Hepatocyte (in vitro differentiated cells): ENCODE measurements around the gene SH2B2. TPM values are rescaled to one million over a fixed set of nuclear protein-coding genes. Genes with fewer than 3 reads are reported as not detected.

ENCODE experiments used
- DNase-seq: peaks from one replicate; pipeline ENCODE4 v3.0.0-alpha.2; 2016; ENCODE audit warnings: low spot score
- H2AFZ ChIP-seq: fragments of 200-600 bp; sonication (generic); 2 replicates; pipeline ENCODE4 v1.6.0; 2016; ENCODE audit warnings: antibody characterized with exemption, mild to moderate bottlenecking
- H3K27ac ChIP-seq: fragments of 200-600 bp; sonication (generic); 2 replicates; pipeline ENCODE4 v1.5.1; 2016; ENCODE audit warnings: mild to moderate bottlenecking
- H3K27me3 ChIP-seq: fragments of 200-600 bp; sonication (generic); 2 replicates; pipeline ENCODE4 v1.6.1; 2016
- H3K36me3 ChIP-seq: fragments of 200-600 bp; sonication (generic); replicated peaks from 2 replicates; pipeline ENCODE4 v1.5.1; 2016; ENCODE audit warnings: low read depth; ENCODE audit not compliant: insufficient read depth
- H3K4me1 ChIP-seq: fragments of 200-600 bp; sonication (generic); 2 replicates; pipeline ENCODE4 v1.5.1; 2016; ENCODE audit warnings: mild to moderate bottlenecking, moderate library complexity; ENCODE audit not compliant: insufficient read depth
- H3K4me2 ChIP-seq: fragments of 200-600 bp; sonication (generic); 2 replicates; pipeline ENCODE4 v1.6.0; 2016
- H3K4me3 ChIP-seq: fragments of 200-600 bp; sonication (generic); 2 replicates; pipeline ENCODE4 v1.5.1; 2016; ENCODE audit warnings: mild to moderate bottlenecking
- H3K79me2 ChIP-seq: fragments of 200-600 bp; sonication (generic); 2 replicates; pipeline ENCODE4 v1.6.0; 2017; ENCODE audit warnings: mild to moderate bottlenecking
- H3K9me2 ChIP-seq: fragments of 200-600 bp; sonication (generic); replicated peaks from 2 replicates; pipeline ENCODE4 v1.6.0; 2017; ENCODE audit warnings: mild to moderate bottlenecking; ENCODE audit not compliant: insufficient read depth
- H3K9me3 ChIP-seq: fragments of 200-600 bp; sonication (generic); 2 replicates; pipeline ENCODE4 v1.5.1; 2016; ENCODE audit warnings: low read depth, mild to moderate bottlenecking
- H4K20me1 ChIP-seq: fragments of 200-600 bp; sonication (generic); 2 replicates; pipeline ENCODE4 v1.6.0; 2016; ENCODE audit warnings: mild to moderate bottlenecking; ENCODE audit not compliant: insufficient read depth, poor library complexity, severe bottlenecking
- EZH2 ChIP-seq: fragments of 200-600 bp; sonication (generic); IDR thresholded peaks from 2 replicates; pipeline ENCODE4 v1.6.1; 2016; ENCODE audit warnings: antibody characterized with exemption, mild to moderate bottlenecking, borderline replicate concordance
- EZH2phosphoT487 ChIP-seq: fragments of 200-600 bp; sonication (generic); IDR thresholded peaks from one replicate; pipeline ENCODE4 v1.6.1; 2018; ENCODE audit warnings: antibody characterized with exemption, mild to moderate bottlenecking, low read depth, moderate library complexity; ENCODE audit not compliant: unreplicated experiment, severe bottlenecking
- WGBS: methylation state at CpG from one replicate; pipeline ENCODE4 v1.1.6; 2016; ENCODE audit warnings: low lambda C conversion rate; ENCODE audit errors: missing lambda C conversion rate; 5-methylcytosine and 5-hydroxymethylcytosine counted together
- polyA plus RNA-seq: library from polyadenylated mRNA; unstranded; fragments of >200 nt; fragmentation: Nextera tagmentation; extraction: Ambion mirVana; gene quantifications from 2 replicates; pipeline ENCODE4 v1.2.1, GENCODE V29; 2016
- total RNA-seq: library from RNA; depleted of rRNA; stranded (reverse); fragments of >200 nt; gene quantifications from 2 replicates; pipeline ENCODE4 v1.2.3, GENCODE V29; 2014
- TF ChIP-seq, protein P1 (sequence below): fragments of 200-600 bp; sonication (generic); IDR thresholded peaks from 2 replicates; pipeline ENCODE4 v1.5.1; 2016; ENCODE audit warnings: antibody characterized with exemption, mild to moderate bottlenecking; ENCODE audit not compliant: poor library complexity

The SH2B2 gene
- 3.2 and 3.8 TPM in 2 replicates for total RNA-seq
- 6.7 and 7.1 TPM in 2 replicates for polyA plus RNA-seq

DNA sequence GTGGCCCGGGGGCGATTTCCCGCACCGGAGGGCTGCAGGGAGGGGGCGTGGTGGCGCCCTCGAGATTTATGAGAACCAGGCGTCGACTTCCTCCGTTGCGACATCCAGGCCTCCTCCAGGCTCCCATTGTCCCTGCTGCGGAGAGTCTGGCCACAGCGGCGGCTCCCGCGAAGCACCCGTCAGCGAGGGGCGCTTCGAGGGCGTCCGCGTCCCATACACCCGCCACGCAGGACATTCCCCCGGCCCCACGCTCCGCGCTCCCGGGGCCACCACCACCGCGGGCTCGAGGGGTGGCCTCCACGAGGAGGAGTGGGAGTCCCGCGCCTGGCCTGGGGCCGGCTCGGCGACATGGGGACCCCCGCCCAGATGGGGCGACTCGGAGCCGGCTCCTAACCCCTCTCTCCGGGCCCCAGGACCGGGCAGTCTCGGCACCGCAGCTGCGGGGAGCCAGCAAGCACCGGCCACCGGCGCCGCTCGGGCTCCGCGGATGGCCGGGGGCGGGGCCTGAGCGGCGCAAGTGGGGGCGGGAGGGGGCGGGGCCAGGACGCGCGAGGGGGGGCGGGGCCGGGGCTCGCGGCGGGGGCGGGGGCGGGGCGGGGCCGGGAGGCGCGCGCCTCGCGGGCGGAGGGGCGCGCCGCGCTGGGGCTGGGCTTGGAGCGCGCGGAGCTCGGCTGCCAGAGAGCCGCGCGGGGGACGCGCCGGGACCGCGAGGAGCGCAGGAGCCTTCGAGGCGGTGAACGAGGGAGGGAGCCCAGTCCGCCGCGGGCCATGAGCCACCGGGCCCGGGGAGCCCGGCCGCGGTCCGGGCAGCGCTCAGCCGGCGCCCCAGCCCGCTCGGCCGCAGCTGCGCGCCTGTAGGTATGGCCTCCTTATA is at the start of gene SH2B2:
Gene SH2B2, plus strand, starts transcription at position 632 of the 874 bp plus-strand sequence. CDS start 13,683 bp downstream, outside the sequence.
- peak; percentile 87 for DNase-seq
- peak within 1 kb of the TSS; percentile 99 for H3K4me3 ChIP-seq
- H4K20me1 ChIP-seq = no peaks in the 10 kb centered on the region
- H2AFZ ChIP-seq = peak within 1 kb of the TSS; percentile 98
- peaks cover 7% of the 10 kb centered on the region for H3K4me1 ChIP-seq
- no peak for TF ChIP-seq EZH2phosphoT487
- TF ChIP-seq, protein P1, sequence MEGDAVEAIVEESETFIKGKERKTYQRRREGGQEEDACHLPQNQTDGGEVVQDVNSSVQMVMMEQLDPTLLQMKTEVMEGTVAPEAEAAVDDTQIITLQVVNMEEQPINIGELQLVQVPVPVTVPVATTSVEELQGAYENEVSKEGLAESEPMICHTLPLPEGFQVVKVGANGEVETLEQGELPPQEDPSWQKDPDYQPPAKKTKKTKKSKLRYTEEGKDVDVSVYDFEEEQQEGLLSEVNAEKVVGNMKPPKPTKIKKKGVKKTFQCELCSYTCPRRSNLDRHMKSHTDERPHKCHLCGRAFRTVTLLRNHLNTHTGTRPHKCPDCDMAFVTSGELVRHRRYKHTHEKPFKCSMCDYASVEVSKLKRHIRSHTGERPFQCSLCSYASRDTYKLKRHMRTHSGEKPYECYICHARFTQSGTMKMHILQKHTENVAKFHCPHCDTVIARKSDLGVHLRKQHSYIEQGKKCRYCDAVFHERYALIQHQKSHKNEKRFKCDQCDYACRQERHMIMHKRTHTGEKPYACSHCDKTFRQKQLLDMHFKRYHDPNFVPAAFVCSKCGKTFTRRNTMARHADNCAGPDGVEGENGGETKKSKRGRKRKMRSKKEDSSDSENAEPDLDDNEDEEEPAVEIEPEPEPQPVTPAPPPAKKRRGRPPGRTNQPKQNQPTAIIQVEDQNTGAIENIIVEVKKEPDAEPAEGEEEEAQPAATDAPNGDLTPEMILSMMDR = no peak
- TF ChIP-seq EZH2 = no peak
- WGBS = 0% methylated on average over 30 of the region's 116 CpGs
- peak within 1 kb of the TSS; percentile 100 for H3K4me2 ChIP-seq
- no peaks in the 10 kb centered on the region for H3K27me3 ChIP-seq
- no peaks in the 10 kb centered on the region for H3K36me3 ChIP-seq
- H3K79me2 ChIP-seq = no peaks in the 10 kb centered on the region
- peak within 1 kb of the TSS; percentile 98 for H3K27ac ChIP-seq
- H3K9me2 ChIP-seq = no peaks in the 10 kb centered on the region
- H3K9me3 ChIP-seq = no peaks in the 10 kb centered on the region

DNA sequence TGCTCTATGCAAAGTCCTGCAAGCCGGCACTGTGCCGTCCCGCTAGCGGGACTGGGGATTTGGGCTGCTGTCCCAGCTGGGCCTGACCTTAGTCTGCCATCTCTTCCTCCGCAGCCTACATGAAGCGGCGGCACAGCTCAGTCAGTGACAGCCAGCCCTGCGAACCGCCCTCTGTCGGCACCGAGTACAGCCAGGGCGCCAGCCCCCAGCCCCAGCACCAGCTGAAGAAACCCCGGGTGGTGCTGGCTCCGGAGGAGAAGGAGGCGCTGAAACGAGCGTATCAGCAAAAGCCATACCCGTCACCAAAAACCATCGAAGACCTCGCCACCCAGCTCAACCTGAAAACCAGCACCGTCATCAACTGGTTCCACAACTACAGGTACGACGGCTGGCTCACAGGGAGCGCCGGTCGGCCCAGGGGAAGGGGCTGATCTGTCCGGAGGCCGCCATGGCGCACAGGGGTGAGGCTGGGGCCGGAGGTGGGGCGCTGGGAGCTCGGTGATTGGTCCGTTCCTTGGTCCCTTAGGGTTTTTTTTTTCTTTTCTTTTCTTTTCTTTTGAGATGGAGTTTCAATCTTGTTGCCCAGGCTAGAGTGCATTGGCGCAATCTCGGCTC is 47.4 kb upstream of the SH2B2 start:
- Histone ChIP-seq H3K4me3 (no peak overlapping the region), H3K27ac (no peak overlapping the region), H3K27me3 (no peaks in the 10 kb centered on the region), H3K36me3 (no peaks in the 10 kb centered on the region), H2AFZ (no peak overlapping the region), H3K9me3 (no peaks in the 10 kb centered on the region), H3K9me2 (no peaks in the 10 kb centered on the region), H3K79me2 (no peaks in the 10 kb centered on the region), H3K4me2 (no peak overlapping the region), H4K20me1 (no peaks in the 10 kb centered on the region), H3K4me1 (peaks cover 4% of the 10 kb centered on the region)
- TF ChIP-seq, protein P1 = no peak
- TF ChIP-seq EZH2 = no peak
- TF ChIP-seq EZH2phosphoT487 = no peak
- WGBS = 96% methylated on average over 35 of the region's 35 CpGs
- DNase-seq = no peak

DNA sequence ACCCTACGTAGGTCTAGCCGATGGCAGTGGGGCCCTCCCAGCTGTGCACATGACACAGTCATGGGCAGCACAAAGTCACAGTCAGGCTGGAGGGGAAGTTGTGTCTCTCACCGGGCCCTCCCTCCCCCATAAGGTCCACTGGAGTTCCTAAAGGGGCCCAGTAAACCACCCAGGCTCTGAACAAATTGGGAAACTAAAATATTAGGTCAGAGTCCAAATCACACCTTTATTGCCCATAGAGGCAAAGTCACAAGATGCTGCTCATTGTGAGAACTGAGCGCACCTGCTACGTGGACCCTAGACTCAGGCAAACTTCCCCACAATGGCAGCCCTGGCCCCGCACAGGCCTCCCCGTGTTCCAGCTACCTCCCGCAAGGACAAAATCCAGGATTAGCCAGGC is 45.2 kb upstream of the SH2B2 start:
- WGBS = 95% methylated on average over 7 of the region's 8 CpGs
- no peaks in the 10 kb centered on the region for H3K9me3 ChIP-seq
- H3K4me1 ChIP-seq = peaks cover 2% of the 10 kb centered on the region

More for the DNA sequence above, 45.2 kb upstream of the SH2B2 start:
- TF ChIP-seq, protein P1 = no peak
- TF ChIP-seq EZH2phosphoT487 (no peak), EZH2 (no peak)
- Histone ChIP-seq H3K79me2 (no peaks in the 10 kb centered on the region), H3K9me2 (no peaks in the 10 kb centered on the region), H3K27me3 (no peaks in the 10 kb centered on the region), H3K4me2 (no peak overlapping the region), H3K36me3 (no peaks in the 10 kb centered on the region), H3K27ac (no peak overlapping the region), H4K20me1 (no peaks in the 10 kb centered on the region), H2AFZ (no peak overlapping the region), H3K4me3 (no peak overlapping the region)
- no peak for DNase-seq
